Aortic smooth muscle cell (primary cell): ENCODE results near the gene ACRV1. TPM values are rescaled to one million over a fixed set of nuclear protein-coding genes. Genes with fewer than 3 reads are reported as not detected.

Experiments used
- total RNA-seq: library from RNA; depleted of rRNA; stranded (reverse); fragments of >200 nt; gene quantifications from 2 replicates; pipeline ENCODE4 v1.2.3, GENCODE V29; 2014

The ACRV1 gene, protein sequence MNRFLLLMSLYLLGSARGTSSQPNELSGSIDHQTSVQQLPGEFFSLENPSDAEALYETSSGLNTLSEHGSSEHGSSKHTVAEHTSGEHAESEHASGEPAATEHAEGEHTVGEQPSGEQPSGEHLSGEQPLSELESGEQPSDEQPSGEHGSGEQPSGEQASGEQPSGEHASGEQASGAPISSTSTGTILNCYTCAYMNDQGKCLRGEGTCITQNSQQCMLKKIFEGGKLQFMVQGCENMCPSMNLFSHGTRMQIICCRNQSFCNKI
- not detected in 2 replicates for total RNA-seq

DNA sequence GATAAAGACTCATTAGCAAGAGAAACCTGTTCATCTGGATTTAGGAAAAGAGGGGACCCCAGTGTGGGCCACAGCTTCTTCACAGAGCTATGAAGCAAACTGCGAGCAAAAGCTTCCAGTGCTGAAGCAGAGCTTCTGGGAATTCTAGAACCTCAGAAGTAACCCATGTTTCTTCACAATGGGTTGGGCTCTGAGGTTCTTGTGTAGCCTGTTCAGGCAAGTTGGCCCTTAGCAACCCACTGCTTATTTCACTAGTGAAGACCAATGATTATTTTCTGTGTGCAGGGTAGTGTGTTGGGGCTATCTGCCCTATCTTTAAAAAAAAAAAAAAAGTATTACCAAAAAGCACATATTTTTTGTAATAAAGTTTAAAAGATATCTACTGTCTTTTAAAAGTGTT, at the start of gene ACRV1:
Gene ACRV1 (minus strand): TSS at position 101 of the 400 bp plus-strand sequence. CDS start 67 bp downstream, at position 34.

DNA sequence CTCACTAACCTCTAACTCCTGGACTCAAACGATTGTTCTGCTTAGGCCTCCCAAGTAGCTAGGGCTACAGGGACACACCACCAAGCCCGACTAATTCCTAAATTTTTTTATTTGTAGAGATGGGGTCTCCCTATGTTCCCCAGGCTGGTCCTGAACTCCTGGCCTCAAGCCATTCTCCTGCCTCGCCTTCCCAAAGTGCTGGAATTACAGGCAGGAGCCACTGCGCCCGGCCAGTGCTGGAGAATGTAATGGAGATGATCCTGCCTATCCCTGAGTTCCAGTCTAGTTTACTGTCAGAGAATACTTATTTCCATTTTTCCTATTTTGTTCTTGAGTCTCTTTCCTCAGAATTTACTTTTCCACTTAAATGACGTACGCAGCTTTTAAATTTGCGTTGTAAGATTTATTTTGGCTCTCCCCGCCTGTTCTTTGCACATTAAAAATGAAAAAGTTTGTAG, 55.9 kb downstream of the ACRV1 start, which contains the start of gene CHEK1:
Gene CHEK1 (plus strand): TSS at position 408 of the 458 bp plus-strand sequence. CDS start 1,606 bp downstream, outside the sequence.

Other genes starting within 250 kb of the ACRV1 start
- gene FEZ1, start 184.6 kb downstream of the ACRV1 start, total RNA-seq, result 134 and 138 TPM in 2 replicates
- 91.4 and 92.1 TPM in 2 replicates for gene EI24, start 111.4 kb downstream of the ACRV1 start, total RNA-seq
- 248 and 313 TPM in 2 replicates for gene STT3A, start 88.0 kb downstream of the ACRV1 start, total RNA-seq
- 24.6 and 30.5 TPM in 2 replicates for gene CHEK1, start 55.7 kb downstream of the ACRV1 start, total RNA-seq
- not detected in 2 replicates for gene PATE1, start 65.4 kb upstream of the ACRV1 start, total RNA-seq
- 0.13 and 0.44 TPM in 2 replicates for gene PATE2, start 98.0 kb upstream of the ACRV1 start, total RNA-seq
- gene PATE3, start 107.3 kb upstream of the ACRV1 start, total RNA-seq, result not detected in 2 replicates
- not detected in 2 replicates for gene PATE4, start 152.5 kb upstream of the ACRV1 start, total RNA-seq
- gene HYLS1, start 206.8 kb upstream of the ACRV1 start, total RNA-seq, result 6.2 and 10.0 TPM in 2 replicates
- 8.6 and 11.4 TPM in 2 replicates for gene PUS3, start 222.4 kb upstream of the ACRV1 start, total RNA-seq
- 0.06 TPM in 1 of 2 replicates, not detected in the other for gene DDX25, start 223.7 kb upstream of the ACRV1 start, total RNA-seq